GM19438 (cell line): ENCODE data around the gene UCK1.

Source experiments
- ATAC-seq: cut with Tn5 transposase; IDR thresholded peaks from one replicate; pipeline ENCODE4 v1.9.1; 2021; ENCODE audit warnings: low read depth; ENCODE audit not compliant: unreplicated experiment

The UCK1 gene

GRCh38 chr9:131500377-131500776, 30.7 kb downstream of the UCK1 start:
- no peak for ATAC-seq

DNA sequence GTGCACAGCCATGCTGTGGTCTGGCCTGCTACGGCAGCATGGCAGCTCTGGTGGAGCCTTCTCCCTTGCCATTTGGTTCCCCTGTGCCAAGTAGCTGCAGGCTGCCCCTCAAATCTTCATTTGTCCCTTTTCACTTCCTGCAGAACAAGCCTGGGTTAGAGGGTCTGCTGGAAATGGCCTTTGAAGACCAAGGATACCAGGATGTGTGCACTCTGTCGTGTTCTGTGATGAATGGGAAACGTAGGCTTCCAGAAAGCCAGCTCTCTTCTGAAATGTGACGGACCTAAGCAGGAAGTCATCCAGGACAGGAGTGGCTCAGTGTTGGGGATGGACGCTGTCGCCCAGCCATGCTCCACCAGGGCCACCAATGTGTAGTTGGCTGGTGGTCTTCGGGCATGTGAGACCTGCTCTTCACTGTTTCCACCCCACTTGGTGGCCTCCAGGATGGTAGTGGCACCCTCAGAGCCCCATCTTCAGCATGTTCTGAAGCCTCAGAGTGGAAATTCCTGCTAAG, 31.8 kb downstream of the UCK1 start:
- no peak for ATAC-seq

DNA sequence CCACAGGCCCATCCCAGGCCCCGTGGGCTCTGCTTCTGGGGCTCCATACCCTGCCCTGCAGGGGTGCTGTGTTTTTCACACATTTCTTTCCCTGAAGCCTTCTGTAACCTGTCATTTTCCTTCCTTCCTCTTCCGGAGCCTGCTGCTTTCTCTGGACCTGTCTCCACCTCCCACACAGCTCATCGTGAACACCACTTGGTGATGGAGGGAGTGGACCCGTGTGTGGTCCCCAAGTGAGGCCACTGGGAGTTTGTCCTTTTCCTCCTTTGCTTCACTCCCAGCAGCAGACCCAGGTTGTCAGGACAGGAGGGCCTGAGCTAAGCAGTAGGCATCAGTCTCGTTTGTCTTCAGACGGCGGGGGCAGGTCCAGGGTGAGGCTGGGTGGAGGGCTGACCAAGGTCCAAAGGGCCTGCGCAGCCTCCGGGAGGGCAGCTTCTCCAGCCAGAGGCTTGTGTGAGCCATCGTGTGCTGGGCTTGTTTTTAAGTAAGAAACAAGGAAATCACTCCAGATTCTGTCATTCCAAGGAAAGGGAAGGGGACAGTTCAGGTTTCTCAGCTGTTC, 34.1 kb downstream of the UCK1 start:
- ATAC-seq: no peak

DNA sequence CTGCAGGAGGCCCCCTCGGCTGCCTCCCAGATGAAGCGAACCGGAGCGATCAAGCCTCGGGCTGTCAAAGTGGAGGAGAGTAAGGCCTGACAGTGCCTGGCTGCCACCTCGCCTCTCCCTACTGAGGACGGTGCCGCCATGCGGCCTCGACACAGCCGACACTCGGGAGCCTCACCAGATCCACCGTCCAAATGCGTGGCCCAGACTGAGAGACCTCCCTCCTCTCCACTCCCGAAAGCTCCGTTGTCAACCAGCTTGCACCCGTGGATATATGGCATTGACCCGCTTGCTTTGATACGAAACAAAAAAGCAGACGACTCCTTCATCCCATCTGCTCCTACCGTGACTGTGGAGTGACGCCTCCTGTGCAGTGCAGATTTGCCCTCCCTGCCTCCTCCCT, 35.3 kb downstream of the UCK1 start:
- ATAC-seq: no peak

- no peak for ATAC-seq
Measured at GRCh38 chr9:131494296-131494870, 36.7 kb downstream of the UCK1 start.

DNA sequence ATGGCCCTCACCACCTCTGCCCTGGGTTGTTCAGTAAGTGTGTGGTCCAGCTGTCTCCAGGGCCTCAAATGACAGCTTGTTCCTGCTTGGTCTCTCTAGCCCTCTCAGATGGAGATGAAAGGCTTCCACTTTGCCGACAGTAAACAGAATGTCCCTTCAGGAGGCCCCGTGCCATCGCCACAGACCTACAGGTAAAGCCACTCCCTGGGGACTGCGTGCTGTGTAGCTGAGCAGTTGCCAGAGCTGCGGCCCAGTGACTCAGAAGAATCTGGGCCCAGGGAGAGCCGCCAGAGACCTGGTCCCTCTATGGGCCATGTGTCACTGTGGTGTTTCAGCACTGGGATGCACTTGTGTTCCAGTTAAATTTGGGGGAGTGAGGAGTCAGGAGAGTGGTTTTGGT, 39.0 kb downstream of the UCK1 start:
- no peak for ATAC-seq

GRCh38 chr9:131491001-131491710, 39.9 kb downstream of the UCK1 start:
- no peak for ATAC-seq

- no peak for ATAC-seq
Measured at GRCh38 chr9:131490514-131490913, 40.5 kb downstream of the UCK1 start.

GRCh38 chr9:131487621-131488031, 43.4 kb downstream of the UCK1 start:
- no peak for ATAC-seq

DNA sequence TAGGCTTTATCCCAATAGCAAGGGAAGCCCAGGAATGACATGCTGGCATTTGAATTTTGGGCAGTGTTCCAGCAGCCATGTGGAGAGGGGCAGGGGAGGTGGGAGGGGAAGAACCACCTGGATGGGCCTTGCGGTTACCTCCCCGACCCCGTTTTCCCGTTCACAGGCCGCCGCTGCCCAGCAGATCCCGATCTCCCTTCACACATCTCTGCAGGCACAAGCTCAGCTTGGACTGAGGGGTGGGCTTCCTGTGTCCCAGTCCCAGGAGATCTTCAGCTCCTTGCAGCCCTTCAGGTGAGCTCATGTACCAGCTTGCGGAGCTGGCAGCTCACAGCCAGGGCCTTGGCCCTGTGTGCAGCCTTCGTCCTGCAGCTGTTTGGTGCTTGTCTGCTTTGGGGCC, 44.1 kb downstream of the UCK1 start:
- ATAC-seq: no peak

DNA sequence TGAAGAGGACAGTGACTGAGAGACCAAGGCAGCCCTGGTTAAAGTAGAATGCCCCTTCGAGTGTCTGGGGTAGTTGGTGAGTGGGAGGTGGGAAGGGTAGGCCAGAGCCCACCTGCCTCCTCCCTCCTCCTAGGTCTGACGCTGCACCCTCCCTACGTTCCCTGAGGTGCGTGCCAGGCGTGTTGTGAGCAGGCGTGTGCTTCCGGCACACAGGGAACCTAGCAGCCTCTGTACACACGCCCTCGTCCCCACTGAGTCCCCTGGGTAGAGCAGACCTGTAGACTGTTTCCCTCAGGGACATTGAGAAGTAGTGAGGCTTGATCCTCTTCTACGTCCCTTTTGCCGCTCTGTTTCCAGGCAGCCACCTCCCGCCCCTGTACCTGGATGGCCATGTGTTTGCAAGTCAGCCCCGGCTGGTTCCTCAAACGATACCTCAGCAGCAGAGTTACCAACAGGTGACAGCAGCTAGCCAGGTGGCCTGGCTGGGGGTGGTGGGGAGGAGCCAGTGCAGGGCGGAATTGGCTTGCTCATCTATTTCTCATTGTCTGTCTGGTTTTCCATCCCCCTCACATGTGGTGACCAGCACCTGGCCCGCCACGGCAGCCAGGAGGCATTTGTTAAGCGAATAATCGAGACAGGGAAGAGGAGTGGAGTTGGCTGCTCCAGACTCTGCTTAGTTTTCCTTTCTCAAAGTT, 45.2 kb downstream of the UCK1 start:
- ATAC-seq: no peak

GRCh38 chr9:131485206-131485605, 45.9 kb downstream of the UCK1 start:
- no peak for ATAC-seq

GRCh38 chr9:131484560-131485185, 46.4 kb downstream of the UCK1 start:
- no peak for ATAC-seq

DNA sequence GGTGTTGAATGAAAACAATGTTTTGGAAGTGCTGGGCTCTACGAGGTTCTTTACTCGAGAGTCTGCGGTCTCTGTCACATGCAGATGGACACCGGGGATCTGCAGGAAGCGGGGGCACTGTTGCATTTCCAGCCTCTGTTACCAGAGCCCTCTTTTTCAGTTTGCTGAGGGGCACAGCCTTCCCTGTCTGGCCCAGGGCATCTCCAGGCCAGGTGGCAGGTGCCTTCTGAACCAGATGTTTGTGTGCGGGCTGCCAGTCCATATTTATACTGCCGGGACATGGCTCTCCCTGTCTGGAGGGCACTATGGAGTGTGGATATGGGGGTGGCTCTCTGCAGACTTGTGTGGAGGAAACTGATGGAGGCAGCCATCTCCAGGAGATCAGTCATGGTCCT, 47.0 kb downstream of the UCK1 start:
- no peak for ATAC-seq

- ATAC-seq: no peak
Measured at GRCh38 chr9:131483319-131484050, 47.6 kb downstream of the UCK1 start.

DNA sequence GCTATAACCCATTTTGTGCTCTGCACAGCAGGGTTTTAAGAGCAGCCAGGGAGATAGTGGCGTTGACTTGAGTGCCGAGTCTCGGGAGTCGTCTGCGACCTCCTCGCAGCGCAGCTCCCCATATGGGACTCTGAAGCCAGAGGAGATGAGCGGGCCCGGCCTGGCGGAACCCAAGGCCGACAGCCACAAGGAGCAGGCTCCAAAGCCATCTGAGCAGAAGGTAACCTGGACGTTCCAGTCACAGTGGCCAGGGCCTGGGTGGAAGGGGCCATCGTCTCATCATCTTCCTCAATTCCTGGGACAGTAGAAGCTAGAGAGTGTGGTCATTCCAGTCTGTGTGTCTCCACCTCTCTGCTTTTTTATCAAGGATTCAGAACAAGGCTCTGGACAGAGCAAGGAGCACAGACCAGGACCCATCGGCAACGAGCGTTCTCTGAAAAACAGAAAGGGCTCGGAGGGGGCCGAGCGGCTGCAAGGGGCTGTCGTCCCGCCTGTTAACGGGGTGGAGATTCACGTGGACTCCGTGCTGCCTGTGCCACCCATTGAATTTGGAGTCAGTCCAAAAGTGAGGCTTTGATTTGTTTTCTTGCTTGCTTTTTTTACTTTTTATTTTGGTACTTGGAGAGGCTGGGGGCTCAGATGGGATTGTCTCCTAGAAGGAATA, 48.6 kb downstream of the UCK1 start:
- ATAC-seq: no peak

DNA sequence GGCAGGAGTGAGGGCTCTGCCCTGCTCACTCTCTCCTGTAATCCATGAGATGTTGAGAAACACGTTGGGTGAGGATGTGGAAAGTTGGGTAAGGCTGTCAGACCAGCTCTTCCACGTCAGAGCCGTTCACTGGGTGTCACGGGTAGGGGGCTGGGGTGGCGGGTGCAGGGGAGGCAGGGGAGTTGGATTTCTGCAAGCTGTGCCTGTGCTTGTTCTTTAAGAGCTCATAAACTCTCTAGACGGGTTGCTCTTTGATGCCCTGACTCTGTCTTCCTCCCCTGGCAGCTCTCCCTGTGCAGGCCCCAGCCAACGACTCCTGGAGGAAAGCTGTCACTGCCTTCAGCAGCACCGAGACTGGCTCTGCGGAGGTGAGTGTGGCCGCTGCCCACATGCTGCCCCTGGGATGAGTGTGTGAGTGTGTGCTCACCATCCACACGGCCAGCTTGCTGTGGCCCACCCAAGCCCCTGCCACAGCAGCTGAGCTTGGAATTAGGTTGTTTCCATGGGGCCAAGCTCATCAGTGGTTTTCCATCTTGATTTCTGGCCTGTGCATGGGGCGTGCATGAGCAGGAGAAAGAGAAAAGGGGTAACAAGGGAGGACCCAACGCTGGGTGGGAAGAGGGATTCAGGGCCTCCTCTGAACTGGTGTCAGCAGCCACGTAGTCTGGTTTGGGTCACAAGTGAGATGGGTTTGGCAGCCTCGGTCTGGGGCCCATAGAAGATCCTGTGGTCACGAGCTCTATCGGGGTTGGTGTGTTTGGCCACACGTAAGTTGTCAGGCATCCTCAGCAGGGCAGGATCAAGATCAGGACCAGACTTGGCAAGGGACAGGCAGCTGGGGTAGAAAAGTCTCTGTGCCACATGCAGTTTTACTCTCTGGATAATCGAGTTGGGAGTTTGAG, 49.4 kb downstream of the UCK1 start:
- no peak for ATAC-seq

- no peak for ATAC-seq
Measured at GRCh38 chr9:131480258-131480657, 50.8 kb downstream of the UCK1 start.

DNA sequence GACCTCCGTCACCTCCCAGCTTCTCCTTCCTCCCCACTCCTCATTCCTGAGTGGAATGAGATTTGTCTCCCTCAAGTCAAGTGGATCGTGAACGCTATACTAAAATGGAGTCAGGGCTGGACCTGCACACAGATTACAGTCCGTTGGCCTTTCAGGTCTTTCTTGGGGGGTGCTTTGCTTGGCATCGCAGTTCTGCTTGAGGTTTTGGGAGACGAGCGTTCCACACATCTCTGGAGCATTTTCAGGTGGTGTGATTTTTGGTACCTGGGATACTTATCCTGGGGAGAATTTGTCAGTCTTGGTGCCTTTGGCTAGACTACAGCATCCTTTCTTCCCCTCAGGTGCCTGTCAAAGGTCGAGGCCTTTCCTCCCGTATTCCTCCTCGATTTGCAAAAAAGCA, 52.2 kb downstream of the UCK1 start:
- ATAC-seq: no peak
